Hematopoietic multipotent progenitor cell treated with erythropoietin and hydrocortisone succinate and interleukin-3 and kit ligand, for 8 days (in vitro differentiated cells): ENCODE measurements around the gene XXYLT1.
"Not testable (repeated sequence)": the region's sequence is repeated elsewhere in the genome, so short reads cannot be mapped to it uniquely, and the experiment has no call there.

Experiments used
- DNase-seq: peaks from one replicate; pipeline ENCODE4 v3.0.0-alpha.2; 2015

Gene XXYLT1, protein sequence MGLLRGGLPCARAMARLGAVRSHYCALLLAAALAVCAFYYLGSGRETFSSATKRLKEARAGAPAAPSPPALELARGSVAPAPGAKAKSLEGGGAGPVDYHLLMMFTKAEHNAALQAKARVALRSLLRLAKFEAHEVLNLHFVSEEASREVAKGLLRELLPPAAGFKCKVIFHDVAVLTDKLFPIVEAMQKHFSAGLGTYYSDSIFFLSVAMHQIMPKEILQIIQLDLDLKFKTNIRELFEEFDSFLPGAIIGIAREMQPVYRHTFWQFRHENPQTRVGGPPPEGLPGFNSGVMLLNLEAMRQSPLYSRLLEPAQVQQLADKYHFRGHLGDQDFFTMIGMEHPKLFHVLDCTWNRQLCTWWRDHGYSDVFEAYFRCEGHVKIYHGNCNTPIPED

GRCh38 chr3:195270817-195271409 lies at the start of gene XXYLT1:
Gene XXYLT1 (minus strand): TSS chr3:195271159. CDS start chr3:195271058, 101 bp downstream.
- peak; percentile 86 for DNase-seq

- DNase-seq = no peak
These were observed 48.1 kb upstream of the XXYLT1 start for GRCh38 chr3:195319060-195319459.

DNA sequence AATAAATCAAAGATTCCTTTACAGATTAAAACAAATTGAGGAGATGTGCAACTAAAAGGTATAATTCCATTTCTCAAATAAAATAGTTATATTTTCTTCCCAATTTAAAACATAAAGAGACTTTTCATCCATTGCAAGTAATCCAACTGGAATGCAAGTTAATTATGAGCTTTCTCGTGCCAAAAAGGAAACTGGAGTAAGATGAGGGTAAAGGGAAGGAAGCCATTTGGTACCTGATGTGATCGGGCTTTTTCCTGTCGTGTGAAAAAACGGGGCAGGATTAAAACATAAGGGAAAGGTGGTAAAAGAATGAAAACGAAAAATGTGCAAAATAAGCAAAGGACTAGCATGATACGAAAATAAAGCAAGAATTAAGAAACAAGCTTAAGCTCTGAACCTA lies 41.8 kb upstream of the XXYLT1 start:
- DNase-seq = no peak

DNA sequence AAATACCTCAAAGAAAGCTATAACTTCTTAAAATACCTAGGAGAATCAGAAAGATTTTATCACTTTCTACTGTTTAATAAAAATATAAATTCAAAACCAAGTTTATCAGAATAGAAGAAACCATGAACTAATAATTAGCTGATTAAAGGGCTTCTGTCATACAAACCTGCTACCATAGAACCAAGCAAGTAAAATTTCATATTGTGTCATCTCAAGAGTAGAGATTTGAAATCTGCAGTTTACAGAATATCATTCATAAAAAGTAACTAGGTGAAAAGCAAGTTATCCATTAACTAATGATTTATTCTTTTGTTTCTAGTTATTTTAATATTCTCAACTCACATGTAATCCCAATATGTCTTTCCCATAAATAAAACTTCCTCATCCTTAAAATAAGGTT lies 36.8 kb upstream of the XXYLT1 start:
- DNase-seq = no peak

DNA sequence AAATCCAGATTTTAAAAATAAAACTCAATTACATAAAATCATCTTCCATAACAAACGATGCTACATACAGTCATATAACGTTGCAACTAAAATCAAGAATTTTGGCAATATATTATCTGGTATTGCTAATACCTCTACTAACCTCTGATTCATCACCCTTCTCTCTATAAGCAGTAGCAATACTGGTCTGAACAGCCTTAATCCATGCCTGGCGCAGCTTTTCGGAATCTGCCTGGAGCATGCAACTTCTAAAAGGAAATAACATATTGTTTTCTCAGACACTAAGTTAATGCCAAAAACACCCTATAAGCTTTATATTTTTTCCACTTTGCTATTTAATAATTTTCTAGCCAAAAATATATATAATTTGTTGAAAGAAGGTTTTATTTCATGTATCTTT lies 35.4 kb upstream of the XXYLT1 start:
- DNase-seq = no peak

- DNase-seq = no peak
These were observed 31.5 kb upstream of the XXYLT1 start for GRCh38 chr3:195302431-195302830.

GRCh38 chr3:195297446-195297845 lies 26.5 kb upstream of the XXYLT1 start:
- no peak for DNase-seq

- DNase-seq = no peak
These were observed 25.7 kb upstream of the XXYLT1 start for GRCh38 chr3:195296662-195297061.

GRCh38 chr3:195291121-195291520 lies 20.2 kb upstream of the XXYLT1 start:
- no peak for DNase-seq

DNA sequence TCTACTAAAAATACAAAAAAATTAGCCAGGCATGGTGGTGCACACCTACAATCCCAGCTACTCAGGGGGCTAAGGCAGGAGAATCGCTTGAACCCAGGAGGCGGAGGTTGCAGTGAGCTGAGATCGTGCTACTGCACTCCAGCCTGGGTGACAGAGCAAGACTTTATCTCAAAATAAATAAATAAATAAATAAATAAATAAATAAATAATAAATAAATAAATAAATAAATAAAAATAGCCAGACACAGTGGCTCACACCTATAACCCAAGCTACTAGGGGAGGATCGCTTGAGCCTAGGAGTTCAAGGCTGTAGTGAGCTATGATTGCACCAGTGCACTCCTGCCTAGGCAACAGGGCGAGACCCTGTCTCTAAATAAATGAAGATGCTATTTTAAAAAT lies 19.7 kb upstream of the XXYLT1 start:
- DNase-seq = not testable (repeated sequence)

DNA sequence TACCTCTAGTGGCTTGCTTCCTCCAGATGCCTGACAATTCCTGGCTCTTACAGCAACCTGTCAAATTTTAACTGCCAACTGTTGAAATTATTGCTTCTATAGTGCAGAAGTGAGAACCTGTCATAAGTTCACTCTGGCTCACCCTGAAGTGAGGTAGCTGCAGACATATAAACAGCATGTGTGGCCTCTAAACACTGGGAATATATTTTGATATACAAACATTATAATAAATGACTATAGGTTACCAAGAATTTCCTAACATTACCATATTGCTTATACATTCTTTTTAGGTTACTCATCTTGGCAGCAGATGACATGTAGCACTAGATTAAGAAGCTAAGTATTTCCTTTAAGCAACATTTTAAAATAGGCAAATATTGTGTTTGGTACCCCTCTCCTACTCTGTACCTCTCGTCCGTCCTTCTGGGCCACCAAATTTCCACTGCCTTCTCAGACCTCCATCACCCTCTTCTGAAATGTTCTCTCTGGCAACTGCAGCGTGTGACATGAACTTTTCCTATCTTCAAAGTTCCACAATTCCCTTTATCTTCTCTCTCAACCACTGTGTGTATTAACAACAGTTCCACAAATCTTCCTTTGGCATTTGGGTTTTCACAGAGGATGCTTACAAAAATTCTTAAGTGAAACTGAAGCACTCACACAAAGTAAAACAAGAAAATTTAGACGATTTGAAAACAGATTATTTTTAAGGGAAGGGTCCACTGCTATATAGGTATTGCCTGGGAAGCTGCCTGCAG lies 15.3 kb upstream of the XXYLT1 start:
- no peak for DNase-seq

- no peak for DNase-seq
These were observed 14.4 kb upstream of the XXYLT1 start for GRCh38 chr3:195285372-195285771.

GRCh38 chr3:195284842-195285241 lies 13.9 kb upstream of the XXYLT1 start:
- no peak for DNase-seq

DNA sequence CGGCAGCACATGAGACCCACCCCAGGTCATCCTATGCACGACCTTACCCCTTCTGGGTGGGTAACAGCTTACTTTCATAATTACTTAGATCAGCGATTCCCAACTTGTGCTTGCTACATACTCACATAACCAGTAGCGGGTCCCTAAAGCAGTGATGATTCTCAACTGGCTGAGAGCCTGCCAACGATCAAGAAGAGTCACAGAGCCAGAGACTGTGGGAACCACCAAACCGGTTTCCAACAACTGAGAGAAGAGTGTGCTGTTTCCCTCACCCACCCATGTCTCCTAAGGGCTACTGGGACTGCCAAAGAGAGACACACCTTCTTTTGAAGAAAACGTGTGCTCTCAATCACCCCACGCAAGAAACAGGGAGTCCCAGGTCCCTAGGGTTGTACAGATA lies 12.0 kb upstream of the XXYLT1 start:
- no peak for DNase-seq

GRCh38 chr3:195274259-195274966 lies 3.5 kb upstream of the XXYLT1 start:
- DNase-seq = no peak

DNA sequence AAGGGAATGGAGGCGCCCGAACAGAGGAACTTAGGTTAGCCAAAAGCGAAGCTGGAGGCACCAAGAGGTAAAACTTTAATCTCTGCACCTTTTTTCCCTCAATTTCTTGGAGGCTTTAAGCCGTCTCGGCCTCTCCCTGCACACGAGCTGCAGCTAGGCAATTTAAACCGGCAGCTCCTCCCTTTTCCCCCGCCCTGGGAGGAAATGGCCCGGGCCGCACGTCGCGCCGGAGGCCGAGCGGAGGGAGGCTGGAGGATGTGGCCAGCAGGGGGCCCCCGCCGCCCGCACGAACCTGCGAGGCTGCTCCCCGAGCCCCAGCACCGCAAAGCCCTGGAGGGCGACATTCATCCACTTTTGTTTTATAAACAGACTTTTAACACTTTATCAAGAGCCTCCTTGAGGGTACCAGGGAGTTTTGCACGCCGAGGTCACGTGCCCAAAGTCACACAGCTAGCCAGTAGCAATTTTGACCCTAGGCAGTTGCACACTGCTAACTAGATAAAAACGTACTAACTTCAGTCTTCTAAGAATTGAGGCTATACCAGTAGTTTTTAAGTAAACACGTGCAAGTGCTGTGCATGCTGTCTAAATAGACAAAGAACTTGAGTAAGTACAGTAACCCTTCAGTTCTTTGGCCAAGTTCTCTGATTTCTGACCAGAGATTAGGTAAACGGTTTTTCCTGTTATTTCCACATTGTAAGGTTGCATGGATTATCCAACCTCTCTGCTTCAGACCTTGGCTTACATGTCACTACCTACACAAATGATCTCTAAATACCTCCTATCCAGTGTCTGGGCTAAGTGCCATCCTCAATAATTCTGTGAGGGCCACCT lies 668 bp upstream of the XXYLT1 start:
- DNase-seq = peak; percentile 93

GRCh38 chr3:195270079-195270816 lies 711 bp downstream of the XXYLT1 start:
- peak; percentile 67 for DNase-seq

DNA sequence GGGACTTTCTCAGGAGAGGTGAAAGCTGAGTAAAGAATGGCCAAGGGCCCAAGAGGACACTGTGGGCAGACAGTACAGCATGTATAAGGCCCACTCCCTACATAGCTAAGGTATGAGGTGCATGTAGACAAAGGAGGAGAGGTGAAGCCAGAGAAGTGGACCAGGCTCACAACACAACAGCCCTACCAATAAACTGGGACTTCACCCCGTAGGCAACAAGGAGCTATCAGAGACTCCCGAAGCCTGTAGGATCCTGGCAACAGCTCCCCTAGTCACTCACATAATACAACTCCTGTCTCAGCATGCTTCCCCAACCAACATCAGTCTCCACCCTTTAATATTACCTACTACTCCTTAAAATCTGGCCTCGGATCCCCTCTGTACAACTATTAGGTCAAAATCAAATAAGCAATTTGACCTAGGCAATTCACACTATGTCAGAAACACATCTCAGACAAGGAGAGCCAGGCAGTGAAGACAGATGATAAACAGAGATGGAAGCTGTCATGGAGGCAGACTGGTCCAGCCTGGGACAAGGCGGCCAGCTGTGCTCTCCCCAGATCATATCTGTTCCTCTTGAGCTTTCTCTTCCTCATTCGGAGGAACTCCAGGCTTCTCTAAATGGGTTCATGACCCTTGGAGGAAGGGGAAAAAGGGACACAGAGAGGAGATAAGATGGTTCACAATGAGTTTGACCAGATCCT lies 1.4 kb downstream of the XXYLT1 start:
- peak; percentile 47 for DNase-seq

GRCh38 chr3:195268576-195269309 lies 2.2 kb downstream of the XXYLT1 start:
- DNase-seq = peak; percentile 61

DNA sequence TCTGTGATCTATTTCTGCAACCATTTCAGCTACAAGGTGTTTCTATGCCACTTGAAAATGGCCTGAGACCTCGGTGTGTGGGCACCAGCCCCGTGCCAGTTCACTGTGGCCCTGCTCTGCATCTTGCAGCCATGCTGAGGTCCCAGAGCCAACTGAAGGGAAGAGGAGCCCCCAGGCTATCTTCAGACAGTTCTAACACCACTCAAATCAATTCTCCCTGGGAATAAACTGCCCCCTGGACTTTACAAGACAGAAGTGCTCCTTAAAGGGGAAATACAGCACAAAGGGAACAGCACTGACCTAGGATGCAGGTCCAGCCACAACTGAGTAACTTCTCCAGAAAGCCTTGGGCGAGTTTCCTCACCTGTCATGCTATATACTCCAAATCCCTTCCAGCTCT lies 3.9 kb downstream of the XXYLT1 start:
- DNase-seq = no peak
